ENCODE results near the gene DEDD2. TPM values are rescaled to one million over a fixed set of nuclear protein-coding genes. Genes with fewer than 3 reads are reported as not detected.

Gene DEDD2
- total RNA-seq, 1 experiment from 2014 or later = 34.4 TPM

DNA sequence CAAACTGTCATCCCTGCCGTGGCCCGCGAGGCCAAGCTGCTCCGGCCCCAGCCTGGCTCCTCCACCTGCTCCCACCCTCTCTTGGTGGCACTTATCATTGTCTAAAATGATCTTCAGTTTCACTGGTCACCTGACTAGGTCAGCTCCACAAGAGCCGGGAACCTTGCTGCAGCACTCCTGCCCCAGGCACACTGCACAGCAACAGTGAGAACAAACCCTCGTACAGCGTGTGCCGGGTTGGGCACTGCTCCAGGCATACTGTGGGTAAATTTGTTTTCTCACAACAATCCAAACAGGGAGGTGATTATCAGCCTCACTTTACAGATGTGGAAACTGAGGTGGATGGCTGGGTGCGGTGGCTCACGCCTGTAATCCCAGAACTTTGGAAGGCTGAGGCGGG is 8.9 kb downstream of the DEDD2 start:
- no peaks in the 10 kb centered on the region for H3K9me2 ChIP-seq (replicated peaks; ENCODE audit: low read length)
- peaks cover 28% of the 10 kb centered on the region for H3K4me1 ChIP-seq (ENCODE audit: insufficient read depth, low read length)
- H3K36me3 ChIP-seq (ENCODE audit: low read depth, low read length) = peaks cover 27% of the 10 kb centered on the region
- no peak for DNase-seq
- H4K20me1 ChIP-seq (ENCODE audit: low read length) = no peaks in the 10 kb centered on the region
- H3K79me2 ChIP-seq (ENCODE audit: low read length) = peaks cover 63% of the 10 kb centered on the region
- ChIA-PET POLR2A (ENCODE audit: unreplicated experiment) (no interaction called here), CTCF (no interaction called here)
- H3K9ac ChIP-seq (ENCODE audit: low read length) = no peak overlapping the region
- H3K27me3 ChIP-seq (ENCODE audit: low read length) = no peaks in the 10 kb centered on the region
- no peak overlapping the region for H3K4me2 ChIP-seq (ENCODE audit: low read length)
- intact Hi-C loops (cut with micrococcal nuclease) = no loop called here
- no peak overlapping the region for H2AFZ ChIP-seq (ENCODE audit: low read length)
- H3K27ac ChIP-seq (ENCODE audit: low read length) = peak overlapping the region; percentile 95
- ATAC-seq = no peak
- TF ChIP-seq, protein P1, sequence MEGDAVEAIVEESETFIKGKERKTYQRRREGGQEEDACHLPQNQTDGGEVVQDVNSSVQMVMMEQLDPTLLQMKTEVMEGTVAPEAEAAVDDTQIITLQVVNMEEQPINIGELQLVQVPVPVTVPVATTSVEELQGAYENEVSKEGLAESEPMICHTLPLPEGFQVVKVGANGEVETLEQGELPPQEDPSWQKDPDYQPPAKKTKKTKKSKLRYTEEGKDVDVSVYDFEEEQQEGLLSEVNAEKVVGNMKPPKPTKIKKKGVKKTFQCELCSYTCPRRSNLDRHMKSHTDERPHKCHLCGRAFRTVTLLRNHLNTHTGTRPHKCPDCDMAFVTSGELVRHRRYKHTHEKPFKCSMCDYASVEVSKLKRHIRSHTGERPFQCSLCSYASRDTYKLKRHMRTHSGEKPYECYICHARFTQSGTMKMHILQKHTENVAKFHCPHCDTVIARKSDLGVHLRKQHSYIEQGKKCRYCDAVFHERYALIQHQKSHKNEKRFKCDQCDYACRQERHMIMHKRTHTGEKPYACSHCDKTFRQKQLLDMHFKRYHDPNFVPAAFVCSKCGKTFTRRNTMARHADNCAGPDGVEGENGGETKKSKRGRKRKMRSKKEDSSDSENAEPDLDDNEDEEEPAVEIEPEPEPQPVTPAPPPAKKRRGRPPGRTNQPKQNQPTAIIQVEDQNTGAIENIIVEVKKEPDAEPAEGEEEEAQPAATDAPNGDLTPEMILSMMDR (conservative IDR thresholded peaks at IDR 0.05; ENCODE audit: low read depth, low read length) = no peak
- TF ChIP-seq EZH2 (IDR thresholded peaks at IDR 0.05; ENCODE audit: low read length, unreplicated experiment) = no peak
- TF ChIP-seq EZH2phosphoT487 (IDR thresholded peaks at IDR 0.05; ENCODE audit: borderline replicate concordance, low read length) = no peak
- BruUV-seq (replicated peaks) = no TSS peak
- no peaks in the 10 kb centered on the region for H3K9me3 ChIP-seq (ENCODE audit: low read length)
- H3F3A ChIP-seq (ENCODE audit: low read length, unreplicated experiment) = no peaks in the 10 kb centered on the region
- H3K4me3 ChIP-seq (ENCODE audit: low read length) = no peak overlapping the region

GRCh38 chr19:42207767-42208271 is 9.7 kb downstream of the DEDD2 start:
- peaks cover 24% of the 10 kb centered on the region for H3K36me3 ChIP-seq (ENCODE audit: low read depth, low read length)
- H3K4me1 ChIP-seq (ENCODE audit: insufficient read depth, low read length) = peaks cover 28% of the 10 kb centered on the region
- no peak overlapping the region for H3K4me3 ChIP-seq (ENCODE audit: low read length)
- DNase-seq (peak; percentile 69), ATAC-seq (peak; percentile 85)
- no peaks in the 10 kb centered on the region for H4K20me1 ChIP-seq (ENCODE audit: low read length)
- TF ChIP-seq, protein P1 (conservative IDR thresholded peaks at IDR 0.05; ENCODE audit: low read depth, low read length) = no peak
- TF ChIP-seq EZH2 (IDR thresholded peaks at IDR 0.05; ENCODE audit: low read length, unreplicated experiment) (no peak), EZH2phosphoT487 (IDR thresholded peaks at IDR 0.05; ENCODE audit: borderline replicate concordance, low read length) (no peak)
- no peaks in the 10 kb centered on the region for H3K9me3 ChIP-seq (ENCODE audit: low read length)
- no peaks in the 10 kb centered on the region for H3K9me2 ChIP-seq (replicated peaks; ENCODE audit: low read length)
- H2AFZ ChIP-seq (ENCODE audit: low read length) = no peak overlapping the region
- no peaks in the 10 kb centered on the region for H3K27me3 ChIP-seq (ENCODE audit: low read length)
- intact Hi-C loops (cut with micrococcal nuclease) = no loop called here
- H3K4me2 ChIP-seq (ENCODE audit: low read length) = peak overlapping the region; percentile 83
- H3K27ac ChIP-seq (ENCODE audit: low read length) = peak overlapping the region; percentile 95
- no peaks in the 10 kb centered on the region for H3F3A ChIP-seq (ENCODE audit: low read length, unreplicated experiment)
- H3K79me2 ChIP-seq (ENCODE audit: low read length) = peaks cover 63% of the 10 kb centered on the region
- no TSS peak for BruUV-seq (replicated peaks)
- POLR2A ChIA-PET (ENCODE audit: unreplicated experiment) = no interaction called here
- CTCF ChIA-PET = no interaction called here
- H3K9ac ChIP-seq (ENCODE audit: low read length) = peak overlapping the region; percentile 65

DNA sequence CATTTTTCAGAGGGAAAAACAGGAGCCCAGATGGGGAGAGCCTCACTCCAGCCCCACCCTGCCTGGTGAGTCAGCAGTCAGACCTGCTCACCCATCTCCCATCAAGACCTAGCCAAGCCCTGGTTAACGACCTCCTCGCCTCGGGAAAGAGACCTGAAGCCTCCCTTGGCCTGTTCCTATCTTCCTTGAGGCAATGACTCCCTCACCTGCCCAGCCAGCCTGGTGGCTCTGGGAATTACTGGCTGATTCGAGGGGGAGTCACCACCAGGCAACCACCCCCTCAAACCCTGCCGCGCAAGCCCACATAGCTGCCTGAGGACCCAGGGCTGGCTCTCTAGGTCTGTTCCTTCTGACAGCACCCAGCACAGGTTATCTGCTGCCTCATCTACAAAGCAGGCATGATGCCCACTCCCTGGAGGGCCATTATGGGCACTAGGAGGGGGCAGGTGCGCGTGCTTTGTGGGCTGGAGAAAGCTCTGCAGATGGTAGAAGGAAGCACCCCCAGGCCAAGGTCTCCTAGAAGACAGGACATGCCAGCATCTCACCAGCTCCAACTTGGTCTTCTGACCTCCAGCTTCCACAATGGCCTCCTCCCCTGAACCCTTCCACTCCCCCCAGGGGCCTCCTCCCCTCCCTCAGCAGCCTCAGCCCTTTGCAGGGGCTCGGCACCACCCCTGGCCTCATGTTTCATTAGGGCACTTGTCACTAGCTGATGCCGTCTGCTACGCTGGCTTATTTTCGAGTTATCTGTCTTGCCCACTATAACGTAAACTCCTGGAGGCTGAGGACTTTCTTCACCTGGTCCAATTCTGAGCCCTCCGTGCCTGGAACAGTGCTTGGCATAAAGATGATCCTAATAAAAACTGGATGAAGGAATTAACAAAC is 10.4 kb downstream of the DEDD2 start:
- Histone ChIP-seq H3K27me3 (ENCODE audit: low read length) (no peaks in the 10 kb centered on the region), H3K79me2 (ENCODE audit: low read length) (peaks cover 63% of the 10 kb centered on the region), H3K4me3 (ENCODE audit: low read length) (no peak overlapping the region; the same call in 1 of the 2 replicates), H3K4me2 (ENCODE audit: low read length) (peak overlapping the region; percentile 83), H3K9me3 (ENCODE audit: low read length) (no peaks in the 10 kb centered on the region), H3F3A (ENCODE audit: low read length, unreplicated experiment) (no peaks in the 10 kb centered on the region), H2AFZ (ENCODE audit: low read length) (no peak overlapping the region), H3K9me2 (replicated peaks; ENCODE audit: low read length) (no peaks in the 10 kb centered on the region), H3K27ac (ENCODE audit: low read length) (peak overlapping the region; percentile 95), H3K4me1 (ENCODE audit: insufficient read depth, low read length) (peaks cover 28% of the 10 kb centered on the region), H3K36me3 (ENCODE audit: low read depth, low read length) (peaks cover 24% of the 10 kb centered on the region), H4K20me1 (ENCODE audit: low read length) (no peaks in the 10 kb centered on the region), H3K9ac (ENCODE audit: low read length) (peak overlapping the region; percentile 65)
- DNase-seq (peak; percentile 88), ATAC-seq (peak; percentile 90)
- intact Hi-C loops (cut with micrococcal nuclease) = no loop called here
- CTCF ChIA-PET = no interaction called here
- TF ChIP-seq EZH2phosphoT487 (IDR thresholded peaks at IDR 0.05; ENCODE audit: borderline replicate concordance, low read length) (no peak), EZH2 (IDR thresholded peaks at IDR 0.05; ENCODE audit: low read length, unreplicated experiment) (no peak)
- TF ChIP-seq, protein P1 (conservative IDR thresholded peaks at IDR 0.05; ENCODE audit: low read depth, low read length) = no peak
- POLR2A ChIA-PET (ENCODE audit: unreplicated experiment) = no interaction called here
- BruUV-seq (replicated peaks) = no TSS peak
